Keratinocyte (primary cell): ENCODE measurements around the gene CACNA1H. TPM values are rescaled to one million over a fixed set of nuclear protein-coding genes. Genes with fewer than 3 reads are reported as not detected.

ENCODE experiments used
- DNase-seq: peaks from one replicate; pipeline ENCODE4 v3.0.0-alpha.2; 2011; ENCODE audit warnings: low read depth, missing footprints, low spot score
- FAIRE-seq: peaks from 2 replicates; lab custom pipeline; 2011; peaks lifted over from hg19 to GRCh38; lab: Jason Lieb, UNC
- H2AFZ ChIP-seq: 2 replicates; pipeline ENCODE4 v1.6.0; 2012; ENCODE audit warnings: low read length, control low read depth, inconsistent platforms; ENCODE audit not compliant: control insufficient read depth
- H3K27ac ChIP-seq: 2 replicates; pipeline ENCODE4 v1.5.1; 2011; ENCODE audit warnings: low read length; ENCODE audit not compliant: control insufficient read depth, insufficient read depth
- H3K27me3 ChIP-seq: 3 replicates; pipeline ENCODE4 v1.6.0; 2011; ENCODE audit warnings: low read length; ENCODE audit not compliant: control insufficient read depth, insufficient read depth; ENCODE audit errors: extremely low read depth
- H3K36me3 ChIP-seq, 2 experiments: 2 replicates in 1 of 2; 3 replicates in 1 of 2; pipeline ENCODE4 v1.5.1; 2011; ENCODE audit warnings: low read length in 2 of 2, mild to moderate bottlenecking in 1 of 2; ENCODE audit not compliant: control insufficient read depth in 2 of 2, insufficient read depth in 2 of 2; ENCODE audit errors: extremely low read depth in 1 of 2
- H3K4me1 ChIP-seq: 3 replicates; pipeline ENCODE4 v1.5.1; 2011; ENCODE audit warnings: low read length; ENCODE audit not compliant: control insufficient read depth, insufficient read depth; ENCODE audit errors: extremely low read depth
- H3K4me2 ChIP-seq: 3 replicates; pipeline ENCODE4 v1.6.0; 2011; ENCODE audit warnings: low read depth, low read length; ENCODE audit not compliant: control insufficient read depth, insufficient read depth; ENCODE audit errors: extremely low read depth
- H3K4me3 ChIP-seq, 3 experiments: fragments of 200-600 bp in 1 of 3; sonication (generic) in 1 of 3; 2 replicates in 2 of 3; 3 replicates in 1 of 3; pipeline ENCODE4 v1.5.1; 2011 to 2016; ENCODE audit warnings: low read length in 3 of 3, mild to moderate bottlenecking in 3 of 3, control low read depth in 2 of 3, inconsistent platforms in 1 of 3, low read depth in 1 of 3, mixed read lengths in 1 of 3, mixed run types in 1 of 3, moderate library complexity in 1 of 3; ENCODE audit not compliant: control insufficient read depth in 2 of 3, insufficient read depth in 2 of 3; ENCODE audit errors: extremely low read depth in 1 of 3
- H3K79me2 ChIP-seq: 2 replicates; pipeline ENCODE4 v1.6.0; 2012; ENCODE audit warnings: low read length; ENCODE audit not compliant: control insufficient read depth, insufficient read depth
- H3K9ac ChIP-seq: 3 replicates; pipeline ENCODE4 v1.6.0; 2011; ENCODE audit warnings: low read length; ENCODE audit not compliant: control insufficient read depth, insufficient read depth; ENCODE audit errors: extremely low read depth
- H3K9me1 ChIP-seq: 3 replicates; pipeline ENCODE4 v1.6.0; 2011; ENCODE audit warnings: low read length; ENCODE audit not compliant: control insufficient read depth, insufficient read depth; ENCODE audit errors: extremely low read depth
- H3K9me3 ChIP-seq: 2 replicates; pipeline ENCODE4 v1.5.1; 2012; ENCODE audit warnings: low read depth, low read length; ENCODE audit not compliant: control insufficient read depth
- H4K20me1 ChIP-seq: 3 replicates; pipeline ENCODE4 v1.6.0; 2011; ENCODE audit warnings: low read length; ENCODE audit not compliant: control insufficient read depth, insufficient read depth; ENCODE audit errors: extremely low read depth
- EZH2 ChIP-seq: IDR thresholded peaks from one replicate; pipeline ENCODE4 v1.6.1; 2012; ENCODE audit warnings: inconsistent platforms, mild to moderate bottlenecking, low read length, moderate library complexity
- dilution Hi-C: fragments of 300-500 bp; cut with MboI; formaldehyde crosslinking; loops from one replicate; pipeline ENCODE4 v1.7.0; 2020; ENCODE audit warnings: low sequenced_read_pairs; ENCODE audit not compliant: extremely low pct_ligation_motif_present
- polyA plus RNA-seq, 5 experiments: library from polyadenylated mRNA; depleted of rRNA in 3 of 5; stranded (reverse) in 3 of 5; stranded (forward) in 1 of 5; unstranded in 1 of 5; fragments of >200 nt; gene quantifications; 1 replicate in 1 of 5; 2 replicates in 3 of 5; 3 replicates in 1 of 5; pipeline versions ENCODE4 v1.2.1 to v1.2.3, GENCODE V29; 2011 to 2012; ENCODE audit warnings: missing spikeins in 2 of 5, low read depth in 1 of 5, low replicate concordance in 1 of 5
- TF ChIP-seq, protein P1 (sequence below), 3 experiments: IDR thresholded peaks in 1 of 3; conservative IDR thresholded peaks in 1 of 3; optimal IDR thresholded peaks in 1 of 3; 2 replicates in 2 of 3; 3 replicates in 1 of 3; pipeline versions ENCODE3 to v1.5.1; 2011; ENCODE audit warnings: low read length in 3 of 3, mild to moderate bottlenecking in 3 of 3, moderate library complexity in 2 of 3, control low read depth in 1 of 3, inconsistent platforms in 1 of 3; ENCODE audit not compliant: insufficient read depth in 2 of 3; ENCODE audit errors: extremely low read depth in 1 of 3

Gene CACNA1H
- polyA plus RNA-seq, 1 donor (not counting 4 experiments of a cell fraction or from before 2014, with no cell fraction given): not detected

DNA sequence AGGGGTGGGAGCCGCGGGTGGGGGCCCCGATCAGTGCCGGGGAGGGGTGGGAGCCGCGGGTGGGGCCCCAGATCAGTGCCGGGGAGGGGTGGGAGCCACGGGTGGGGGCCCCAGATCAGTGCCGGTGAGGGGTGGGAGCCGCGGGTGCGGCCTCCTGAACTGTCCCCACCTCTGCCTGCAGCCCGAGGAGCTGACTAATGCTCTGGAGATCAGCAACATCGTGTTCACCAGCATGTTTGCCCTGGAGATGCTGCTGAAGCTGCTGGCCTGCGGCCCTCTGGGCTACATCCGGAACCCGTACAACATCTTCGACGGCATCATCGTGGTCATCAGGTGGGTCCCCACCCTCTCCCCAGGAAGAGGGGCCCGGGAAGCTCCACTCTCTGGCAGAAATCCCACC lies 52.0 kb downstream of the CACNA1H start:
- H3K27ac ChIP-seq: no peak overlapping the region
- dilution Hi-C loops: no loop called here

DNA sequence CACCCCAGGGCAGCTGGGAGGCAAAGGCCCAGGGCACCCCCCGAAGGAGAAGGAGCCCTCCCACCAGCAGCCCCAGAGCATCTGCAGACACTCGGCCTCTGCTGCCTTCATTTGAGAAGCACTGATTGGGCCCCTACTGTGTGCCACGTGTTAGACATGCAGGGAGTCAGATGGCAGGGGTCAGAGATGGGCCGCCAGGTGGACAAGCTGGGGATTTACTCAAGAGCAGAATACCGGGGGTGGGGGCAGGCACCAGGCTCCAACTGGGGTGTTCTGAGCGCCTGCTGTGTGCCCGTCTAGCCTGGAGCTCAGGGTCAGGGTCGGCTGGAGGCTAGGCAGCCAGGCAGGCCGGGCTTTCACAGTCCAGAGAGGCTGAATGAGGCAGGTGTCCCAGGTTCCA lies 53.4 kb downstream of the CACNA1H start:
- no peak overlapping the region for H3K27ac ChIP-seq
- dilution Hi-C loops: no loop called here
- no peak for DNase-seq
- no peak overlapping the region for H3K9ac ChIP-seq
- no peaks in the 10 kb centered on the region for H3K4me1 ChIP-seq
- FAIRE-seq: no peak
- H4K20me1 ChIP-seq: no peaks in the 10 kb centered on the region
- H3K36me3 ChIP-seq: no peaks in the 10 kb centered on the region
- no peaks in the 10 kb centered on the region for H3K9me1 ChIP-seq
- peaks cover 23% of the 10 kb centered on the region for H3K27me3 ChIP-seq
- no peaks in the 10 kb centered on the region for H3K9me3 ChIP-seq
- H3K79me2 ChIP-seq: no peaks in the 10 kb centered on the region
- no peak for TF ChIP-seq EZH2
- TF ChIP-seq, protein P1, sequence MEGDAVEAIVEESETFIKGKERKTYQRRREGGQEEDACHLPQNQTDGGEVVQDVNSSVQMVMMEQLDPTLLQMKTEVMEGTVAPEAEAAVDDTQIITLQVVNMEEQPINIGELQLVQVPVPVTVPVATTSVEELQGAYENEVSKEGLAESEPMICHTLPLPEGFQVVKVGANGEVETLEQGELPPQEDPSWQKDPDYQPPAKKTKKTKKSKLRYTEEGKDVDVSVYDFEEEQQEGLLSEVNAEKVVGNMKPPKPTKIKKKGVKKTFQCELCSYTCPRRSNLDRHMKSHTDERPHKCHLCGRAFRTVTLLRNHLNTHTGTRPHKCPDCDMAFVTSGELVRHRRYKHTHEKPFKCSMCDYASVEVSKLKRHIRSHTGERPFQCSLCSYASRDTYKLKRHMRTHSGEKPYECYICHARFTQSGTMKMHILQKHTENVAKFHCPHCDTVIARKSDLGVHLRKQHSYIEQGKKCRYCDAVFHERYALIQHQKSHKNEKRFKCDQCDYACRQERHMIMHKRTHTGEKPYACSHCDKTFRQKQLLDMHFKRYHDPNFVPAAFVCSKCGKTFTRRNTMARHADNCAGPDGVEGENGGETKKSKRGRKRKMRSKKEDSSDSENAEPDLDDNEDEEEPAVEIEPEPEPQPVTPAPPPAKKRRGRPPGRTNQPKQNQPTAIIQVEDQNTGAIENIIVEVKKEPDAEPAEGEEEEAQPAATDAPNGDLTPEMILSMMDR (optimal IDR thresholded peaks at IDR 0.05 in 1 of 3, IDR thresholded peaks at IDR 0.05 in 1 of 3, conservative IDR thresholded peaks at IDR 0.05 in 1 of 3; ENCODE audit: extremely low read depth in 1 of 3, insufficient read depth in 2 of 3, low read length in 3 of 3): no peak
- no peak overlapping the region for H3K4me2 ChIP-seq
- no peak overlapping the region for H2AFZ ChIP-seq
- no peak overlapping the region for H3K4me3 ChIP-seq

More for the DNA sequence above, 52.0 kb downstream of the CACNA1H start:
- Histone ChIP-seq H3K9ac (no peak overlapping the region), H3K4me3 (no peak overlapping the region), H3K79me2 (no peaks in the 10 kb centered on the region), H3K9me3 (no peaks in the 10 kb centered on the region), H4K20me1 (no peaks in the 10 kb centered on the region), H2AFZ (no peak overlapping the region), H3K27me3 (peaks cover 23% of the 10 kb centered on the region), H3K4me2 (no peak overlapping the region), H3K36me3 (no peaks in the 10 kb centered on the region), H3K4me1 (no peaks in the 10 kb centered on the region), H3K9me1 (no peaks in the 10 kb centered on the region)
- FAIRE-seq (no peak), DNase-seq (no peak)
- TF ChIP-seq EZH2: peak; percentile 40
- TF ChIP-seq, protein P1 (optimal IDR thresholded peaks at IDR 0.05 in 1 of 3, IDR thresholded peaks at IDR 0.05 in 1 of 3, conservative IDR thresholded peaks at IDR 0.05 in 1 of 3; ENCODE audit: extremely low read depth in 1 of 3, insufficient read depth in 2 of 3, low read length in 3 of 3): no peak
